Cardiac fibroblast (primary cell): ENCODE results near the gene PLCD3.
A peak's percentile ranks its signal among the peaks of the same experiment; 100 is the strongest.

Experiments used
- DNase-seq, 2 donors: peaks; one replicate each; pipeline versions ENCODE4 v3.0.0 to v3.0.0-alpha.2; 2010; ENCODE audit warnings: low read depth in 2 of 2
- H3K4me3 ChIP-seq, 2 donors: replicated peaks in 1 of 2; 1 replicate in 1 of 2; 2 replicates in 1 of 2; pipeline ENCODE4 v1.5.1; 2011; ENCODE audit warnings: low read depth in 2 of 2, low read length in 2 of 2, mild to moderate bottlenecking in 2 of 2, moderate library complexity in 1 of 2
- CTCF ChIP-seq: IDR thresholded peaks from one replicate; pipeline ENCODE4 v1.5.1; 2011; ENCODE audit warnings: low read depth, mild to moderate bottlenecking, low read length, inconsistent platforms

The PLCD3 gene

DNA sequence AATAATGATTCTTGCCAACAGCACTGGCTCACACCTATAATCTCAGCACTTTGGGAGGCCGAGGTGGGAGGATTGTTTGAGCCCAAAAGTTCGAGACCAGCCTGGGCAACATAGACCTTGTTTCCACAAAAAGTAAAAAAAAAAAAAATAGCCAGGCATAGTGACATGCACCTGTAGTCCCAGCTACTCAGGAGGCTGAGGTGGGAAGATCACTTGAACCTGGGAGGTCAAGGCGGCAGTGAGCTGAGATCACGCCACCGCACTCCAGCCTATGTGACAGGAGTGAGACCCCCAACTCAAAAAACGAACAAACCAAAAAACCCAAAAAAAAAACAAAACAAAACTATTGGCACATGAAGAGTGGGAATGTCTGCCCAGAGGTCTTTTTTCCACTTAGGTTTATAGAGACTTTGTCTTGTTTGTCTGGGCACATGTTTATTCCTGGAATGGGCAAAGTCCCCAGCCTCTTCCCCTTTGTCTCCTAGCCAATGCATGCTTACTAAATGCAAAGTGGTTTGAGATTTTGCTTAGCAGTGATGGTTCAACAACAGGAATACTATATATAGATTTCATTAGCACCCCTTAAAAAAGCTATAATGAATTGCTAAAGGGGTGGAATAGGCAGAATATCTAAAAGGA lies 45.3 kb downstream of the PLCD3 start:
- no peak overlapping the region for H3K4me3 ChIP-seq
- TF ChIP-seq CTCF, result no peak
- no peak for DNase-seq

- DNase-seq, result no peak
- no peak for TF ChIP-seq CTCF
- H3K4me3 ChIP-seq, result no peak overlapping the region
These were observed 45.9 kb downstream of the PLCD3 start for GRCh38 chr17:45086391-45086790.

- no peak overlapping the region for H3K4me3 ChIP-seq
- TF ChIP-seq CTCF, result no peak
- peak in 1 of 2 donors; percentile 37 for DNase-seq
These were observed 51.1 kb downstream of the PLCD3 start for GRCh38 chr17:45081047-45081703.

DNA sequence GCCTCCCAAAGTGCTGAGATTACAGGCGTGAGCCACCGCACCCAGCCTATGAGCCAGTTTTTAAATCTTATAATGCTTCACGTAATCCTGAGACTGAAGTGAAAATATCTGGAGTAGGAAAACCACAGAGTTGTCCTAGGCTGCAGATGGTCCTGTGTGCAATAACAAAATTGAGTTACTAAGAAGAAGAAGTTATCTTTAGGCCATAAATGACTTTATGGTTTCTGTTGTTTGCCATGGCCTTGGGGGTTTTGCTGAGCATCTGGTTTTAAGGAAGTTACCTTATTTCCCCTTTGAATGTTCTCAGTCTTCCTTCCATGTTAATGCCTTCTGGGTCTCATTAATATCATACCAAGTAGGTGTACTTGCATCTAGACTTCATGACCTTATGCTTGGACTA lies 54.7 kb downstream of the PLCD3 start:
- no peak for TF ChIP-seq CTCF
- no peak for DNase-seq

GRCh38 chr17:45073414-45074070 lies 58.8 kb downstream of the PLCD3 start:
- DNase-seq, result peak; percentile 61 to 92
- TF ChIP-seq CTCF, result no peak
- no peak overlapping the region for H3K4me3 ChIP-seq

More for the DNA sequence above, 54.7 kb downstream of the PLCD3 start:
- no peak overlapping the region for H3K4me3 ChIP-seq

DNA sequence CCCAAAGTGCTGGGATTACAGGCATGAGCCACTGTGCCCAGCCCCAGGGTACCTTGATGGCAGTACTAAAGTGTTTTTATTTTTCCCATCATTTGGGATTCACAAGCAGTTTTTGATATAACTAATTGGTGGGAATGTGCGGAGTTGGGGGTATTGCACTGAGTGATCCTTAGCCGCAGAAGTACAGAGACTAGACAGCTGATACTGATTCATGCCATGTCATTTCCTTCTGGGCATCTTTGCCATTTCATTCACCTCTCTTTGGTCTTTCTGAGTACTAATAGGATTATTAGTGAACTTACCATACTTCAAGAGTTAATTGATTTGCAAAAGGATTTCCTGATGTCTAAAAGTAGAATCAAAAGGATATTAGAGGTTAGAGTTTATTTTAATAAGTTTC lies 61.5 kb downstream of the PLCD3 start:
- no peak for TF ChIP-seq CTCF
- peak in 1 of 2 donors; percentile 23 for DNase-seq

More for the DNA sequence above, 61.5 kb downstream of the PLCD3 start:
- H3K4me3 ChIP-seq, result no peak overlapping the region
